Smooth muscle cell (in vitro differentiated cells): ENCODE results near the gene SLC25A26. TPM values are rescaled to one million over a fixed set of nuclear protein-coding genes. Genes with fewer than 3 reads are reported as not detected.
"Not testable (repeated sequence)": the region's sequence is repeated elsewhere in the genome, so short reads cannot be mapped to it uniquely, and the experiment has no call there.

Source experiments
- DNase-seq: peaks from one replicate; lab custom pipeline; 2025; ENCODE audit not compliant: unreplicated experiment; lab: John Stamatoyannopoulos, UW
- H2AFZ ChIP-seq: fragments of 200-600 bp; sonication (generic); 2 replicates; pipeline ENCODE4 v1.6.0; 2016; ENCODE audit warnings: antibody characterized with exemption, low read depth, mild to moderate bottlenecking
- H3F3A ChIP-seq: fragments of 200-600 bp; sonication (generic); 2 replicates; pipeline ENCODE4 v1.6.0; 2017; ENCODE audit warnings: antibody characterized with exemption, low read depth
- H3K27ac ChIP-seq: fragments of 200-600 bp; sonication (generic); 2 replicates; pipeline ENCODE4 v1.5.1; 2016; ENCODE audit warnings: low read depth, mild to moderate bottlenecking
- H3K27me3 ChIP-seq: fragments of 200-600 bp; sonication (generic); 2 replicates; pipeline ENCODE4 v1.6.1; 2016; ENCODE audit warnings: low read depth, mild to moderate bottlenecking
- H3K36me3 ChIP-seq: fragments of 200-600 bp; sonication (generic); 2 replicates; pipeline ENCODE4 v1.5.1; 2016; ENCODE audit warnings: low read depth
- H3K4me1 ChIP-seq: fragments of 200-600 bp; sonication (generic); 2 replicates; pipeline ENCODE4 v1.5.1; 2016; ENCODE audit warnings: low read depth
- H3K4me2 ChIP-seq: fragments of 200-600 bp; sonication (generic); 2 replicates; pipeline ENCODE4 v1.6.0; 2016; ENCODE audit warnings: mild to moderate bottlenecking
- H3K4me3 ChIP-seq: fragments of 200-600 bp; sonication (generic); 2 replicates; pipeline ENCODE4 v1.5.1; 2016; ENCODE audit warnings: mild to moderate bottlenecking
- H3K79me2 ChIP-seq: fragments of 200-600 bp; sonication (generic); 2 replicates; pipeline ENCODE4 v1.6.0; 2016; ENCODE audit warnings: low read depth, mild to moderate bottlenecking
- H3K9ac ChIP-seq: fragments of 200-600 bp; sonication (generic); 2 replicates; pipeline ENCODE4 v1.6.0; 2016; ENCODE audit warnings: low read depth
- H3K9me3 ChIP-seq: fragments of 200-600 bp; sonication (generic); replicated peaks from 2 replicates; pipeline ENCODE4 v1.5.1; 2016; ENCODE audit warnings: low read depth
- H4K20me1 ChIP-seq: fragments of 200-600 bp; sonication (generic); 2 replicates; pipeline ENCODE4 v1.6.0; 2016; ENCODE audit warnings: low read depth
- WGBS: methylation state at CpG from one replicate; pipeline ENCODE4 v1.1.7; 2016; ENCODE audit warnings: low lambda C conversion rate; 5-methylcytosine and 5-hydroxymethylcytosine counted together
- polyA plus RNA-seq: library from polyadenylated mRNA; unstranded; fragments of >200 nt; fragmentation: Nextera tagmentation; extraction: Ambion mirVana; gene quantifications from 2 replicates; pipeline ENCODE4 v1.2.1, GENCODE V29; 2016
- total RNA-seq: library from RNA; depleted of rRNA; stranded (reverse); fragments of >200 nt; gene quantifications from 2 replicates; pipeline ENCODE4 v1.2.3, GENCODE V29; 2014
- TF ChIP-seq, protein P1 (sequence below): fragments of 200-600 bp; sonication (generic); IDR thresholded peaks from 2 replicates; pipeline ENCODE4 v1.5.1; 2017; ENCODE audit warnings: borderline replicate concordance, mild to moderate bottlenecking, antibody characterized with exemption; ENCODE audit not compliant: insufficient read depth, poor library complexity, severe bottlenecking

Gene SLC25A26
- total and polyA plus RNA-seq, 2 experiments from 2014 or later, result 8.9 to 18.9 TPM

DNA sequence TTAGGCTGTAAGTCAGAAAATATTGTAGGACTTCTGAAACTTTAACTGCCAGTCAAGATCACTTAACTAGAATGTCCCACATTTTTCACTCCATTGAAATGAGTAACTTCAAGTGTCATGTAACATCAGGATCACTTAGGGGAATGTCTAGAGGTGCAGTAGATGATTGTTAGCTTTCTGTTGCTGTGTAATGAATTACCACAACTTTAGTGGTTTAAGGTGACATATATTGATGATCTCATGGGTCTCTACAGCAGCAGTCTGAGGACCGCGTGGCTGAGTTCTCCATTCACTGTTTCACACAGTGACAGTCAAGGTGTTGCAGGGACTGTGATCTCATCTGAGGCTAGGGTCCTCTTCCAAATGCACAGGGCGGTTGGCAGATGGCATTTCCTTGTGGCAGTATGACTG lies 82.7 kb downstream of the SLC25A26 start:
- H3K9me3 ChIP-seq, result no peaks in the 10 kb centered on the region
- 98% methylated on average over 3 of the region's 3 CpGs for WGBS

DNA sequence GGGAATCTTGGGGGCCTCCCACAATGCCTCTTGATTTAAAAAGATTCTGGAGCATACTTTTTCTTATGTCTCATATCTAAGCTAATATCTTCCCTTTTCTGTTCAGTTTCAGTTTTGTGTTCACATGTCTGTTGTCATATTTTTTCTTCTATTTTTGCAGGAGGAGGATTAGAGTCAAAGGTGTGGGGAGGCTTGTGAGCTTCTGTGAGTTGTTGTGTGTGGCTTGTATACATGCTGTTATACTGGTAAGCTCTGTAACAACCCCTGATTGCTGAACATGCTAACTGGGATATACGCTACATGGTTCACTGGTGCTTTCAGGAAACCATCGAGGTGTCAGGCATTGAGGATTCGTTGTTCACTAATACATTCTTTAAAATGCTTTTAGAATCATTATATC lies 83.5 kb downstream of the SLC25A26 start:
- Histone ChIP-seq H3K27ac (no peak overlapping the region), H3F3A (no peaks in the 10 kb centered on the region), H3K4me1 (no peaks in the 10 kb centered on the region), H2AFZ (no peak overlapping the region), H3K9me3 (no peaks in the 10 kb centered on the region), H4K20me1 (no peaks in the 10 kb centered on the region), H3K4me2 (no peak overlapping the region), H3K27me3 (no peaks in the 10 kb centered on the region), H3K36me3 (no peaks in the 10 kb centered on the region), H3K79me2 (no peaks in the 10 kb centered on the region), H3K9ac (no peak overlapping the region), H3K4me3 (no peak overlapping the region)
- TF ChIP-seq, protein P1, sequence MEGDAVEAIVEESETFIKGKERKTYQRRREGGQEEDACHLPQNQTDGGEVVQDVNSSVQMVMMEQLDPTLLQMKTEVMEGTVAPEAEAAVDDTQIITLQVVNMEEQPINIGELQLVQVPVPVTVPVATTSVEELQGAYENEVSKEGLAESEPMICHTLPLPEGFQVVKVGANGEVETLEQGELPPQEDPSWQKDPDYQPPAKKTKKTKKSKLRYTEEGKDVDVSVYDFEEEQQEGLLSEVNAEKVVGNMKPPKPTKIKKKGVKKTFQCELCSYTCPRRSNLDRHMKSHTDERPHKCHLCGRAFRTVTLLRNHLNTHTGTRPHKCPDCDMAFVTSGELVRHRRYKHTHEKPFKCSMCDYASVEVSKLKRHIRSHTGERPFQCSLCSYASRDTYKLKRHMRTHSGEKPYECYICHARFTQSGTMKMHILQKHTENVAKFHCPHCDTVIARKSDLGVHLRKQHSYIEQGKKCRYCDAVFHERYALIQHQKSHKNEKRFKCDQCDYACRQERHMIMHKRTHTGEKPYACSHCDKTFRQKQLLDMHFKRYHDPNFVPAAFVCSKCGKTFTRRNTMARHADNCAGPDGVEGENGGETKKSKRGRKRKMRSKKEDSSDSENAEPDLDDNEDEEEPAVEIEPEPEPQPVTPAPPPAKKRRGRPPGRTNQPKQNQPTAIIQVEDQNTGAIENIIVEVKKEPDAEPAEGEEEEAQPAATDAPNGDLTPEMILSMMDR, result no peak
- WGBS, result 93% methylated on average over 3 of the region's 3 CpGs
- no peak for DNase-seq

More for the DNA sequence above, 82.7 kb downstream of the SLC25A26 start:
- no peaks in the 10 kb centered on the region for H4K20me1 ChIP-seq
- no peak for DNase-seq
- no peak overlapping the region for H2AFZ ChIP-seq
- no peak overlapping the region for H3K4me2 ChIP-seq
- TF ChIP-seq, protein P1, result no peak
- H3K27me3 ChIP-seq, result no peaks in the 10 kb centered on the region
- H3K79me2 ChIP-seq, result no peaks in the 10 kb centered on the region
- H3K9ac ChIP-seq, result no peak overlapping the region
- H3K4me3 ChIP-seq, result no peak overlapping the region
- H3K4me1 ChIP-seq, result no peaks in the 10 kb centered on the region
- no peak overlapping the region for H3K27ac ChIP-seq
- no peaks in the 10 kb centered on the region for H3F3A ChIP-seq
- no peaks in the 10 kb centered on the region for H3K36me3 ChIP-seq

DNA sequence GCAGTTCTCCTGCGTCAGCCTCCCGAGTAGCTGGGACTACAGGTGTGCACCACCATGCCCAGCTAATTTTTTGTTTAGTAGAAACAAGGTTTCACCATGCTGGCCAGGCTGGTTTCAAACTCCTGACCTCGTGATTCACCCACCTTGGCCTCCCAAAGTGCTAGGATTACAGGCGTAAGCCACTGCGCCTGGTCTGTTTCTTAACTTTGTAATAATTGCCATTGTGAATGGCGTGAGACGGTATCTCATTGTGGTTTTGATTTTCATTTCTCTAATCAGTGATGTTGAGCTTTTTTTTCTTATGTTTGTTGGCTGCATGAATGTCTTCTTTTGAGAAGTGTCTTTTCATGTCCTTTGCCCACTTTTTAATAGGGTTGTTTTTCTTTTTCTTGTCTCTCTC lies 85.3 kb downstream of the SLC25A26 start:
- H3K4me3 ChIP-seq, H3K79me2 ChIP-seq, H3K9ac ChIP-seq, H3F3A ChIP-seq, H3K27me3 ChIP-seq, H3K4me2 ChIP-seq, H3K27ac ChIP-seq, H3K9me3 ChIP-seq, DNase-seq, H2AFZ ChIP-seq, H3K4me1 ChIP-seq, H4K20me1 ChIP-seq, H3K36me3 ChIP-seq: not testable (repeated sequence)
- 94% methylated on average over 7 of the region's 7 CpGs for WGBS

DNA sequence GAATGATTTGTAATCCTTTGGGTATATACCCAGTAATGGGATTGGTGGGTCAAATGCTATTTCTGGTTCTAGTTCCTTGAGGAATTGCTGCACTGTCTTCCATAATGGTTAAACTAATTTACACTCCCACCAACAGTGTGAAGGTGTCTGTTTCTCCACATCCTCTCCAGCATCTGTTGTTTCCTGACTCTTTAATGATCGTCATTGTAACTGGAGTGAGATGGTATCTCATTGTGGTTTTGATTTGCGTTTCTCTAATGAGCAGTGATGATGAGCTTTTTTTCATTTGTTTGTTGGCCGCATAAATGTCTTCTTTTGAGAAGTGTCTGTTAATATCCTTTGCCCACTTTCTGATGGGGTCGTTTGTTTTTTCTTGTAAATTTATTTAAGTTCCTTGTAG lies 86.2 kb downstream of the SLC25A26 start:
- not testable (repeated sequence) for H3F3A ChIP-seq, H3K36me3 ChIP-seq, H3K9me3 ChIP-seq, H2AFZ ChIP-seq, DNase-seq, H3K9ac ChIP-seq, H3K27me3 ChIP-seq, H3K4me1 ChIP-seq, H3K4me3 ChIP-seq, H3K27ac ChIP-seq, H4K20me1 ChIP-seq, H3K4me2 ChIP-seq, H3K79me2 ChIP-seq
- 78% methylated on average over 4 of the region's 4 CpGs for WGBS

DNA sequence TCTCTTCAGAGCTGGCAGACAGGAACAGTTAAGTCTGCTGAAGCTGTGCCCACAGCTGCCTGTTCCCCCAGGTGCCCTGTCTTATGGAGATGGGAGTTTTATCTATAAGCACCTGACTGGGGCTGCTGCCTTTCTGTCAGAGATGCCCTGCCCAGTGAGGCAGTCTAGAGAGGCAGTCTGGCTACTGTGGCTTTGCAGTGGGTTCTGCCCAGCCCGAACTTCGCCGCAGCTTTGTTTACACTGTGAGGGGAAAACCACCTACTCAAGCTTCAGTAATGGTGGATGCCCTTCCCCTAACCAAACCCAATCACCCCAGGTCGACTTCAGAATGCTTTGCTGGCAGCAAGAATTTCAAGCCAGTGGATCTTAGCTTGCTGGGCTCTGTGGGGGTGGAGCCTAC lies 91.2 kb downstream of the SLC25A26 start:
- no peaks in the 10 kb centered on the region for H4K20me1 ChIP-seq
- no peaks in the 10 kb centered on the region for H3F3A ChIP-seq
- TF ChIP-seq, protein P1, result no peak
- H3K9me3 ChIP-seq, result no peaks in the 10 kb centered on the region
- no peak overlapping the region for H3K4me3 ChIP-seq
- H2AFZ ChIP-seq, result no peak overlapping the region
- 100% methylated on average over 4 of the region's 4 CpGs for WGBS
- no peak overlapping the region for H3K4me2 ChIP-seq
- no peaks in the 10 kb centered on the region for H3K79me2 ChIP-seq
- no peaks in the 10 kb centered on the region for H3K36me3 ChIP-seq
- no peaks in the 10 kb centered on the region for H3K27me3 ChIP-seq
- H3K4me1 ChIP-seq, result no peaks in the 10 kb centered on the region
- DNase-seq, result no peak
- no peak overlapping the region for H3K27ac ChIP-seq
- H3K9ac ChIP-seq, result no peak overlapping the region
